OCI-LY3 (cell line): ENCODE data around the gene PPP1R2B.
"Not testable (repeated sequence)": the region's sequence is repeated elsewhere in the genome, so short reads cannot be mapped to it uniquely, and the experiment has no call there.

Experiments used
- EZH2phosphoT487 ChIP-seq: fragments of 200-600 bp; shearing (Covaris generic); IDR thresholded peaks from 2 replicates; pipeline ENCODE4 v1.6.1; 2018; ENCODE audit warnings: antibody characterized with exemption, mixed run types, low read depth
- TF ChIP-seq, protein P1 (sequence below): fragments of 200-600, 300-600 bp; sonication (generic); IDR thresholded peaks from 2 replicates; pipeline ENCODE4 v1.5.1; 2014; ENCODE audit warnings: antibody characterized with exemption, low read length, low read depth

DNA sequence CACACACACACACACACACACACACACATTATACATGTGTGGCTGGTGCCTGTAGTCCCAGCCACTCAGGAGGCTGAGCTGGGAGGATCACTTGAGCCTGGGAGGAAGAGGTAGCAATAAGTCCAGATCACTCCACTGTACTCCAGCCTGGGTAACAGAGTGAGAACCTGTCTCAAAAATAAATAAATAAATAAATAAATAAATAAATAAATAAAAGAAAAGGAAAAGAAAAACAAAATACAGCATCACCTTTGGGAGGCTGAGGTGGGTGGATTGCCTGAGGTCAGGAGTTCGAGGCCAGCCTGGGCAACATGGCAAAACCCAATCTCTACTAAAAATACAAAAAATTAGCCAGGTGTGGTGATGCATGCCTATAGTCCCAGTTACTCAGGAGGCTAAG, 1.6 kb upstream of the PPP1R2B start:
- TF ChIP-seq, protein P1, sequence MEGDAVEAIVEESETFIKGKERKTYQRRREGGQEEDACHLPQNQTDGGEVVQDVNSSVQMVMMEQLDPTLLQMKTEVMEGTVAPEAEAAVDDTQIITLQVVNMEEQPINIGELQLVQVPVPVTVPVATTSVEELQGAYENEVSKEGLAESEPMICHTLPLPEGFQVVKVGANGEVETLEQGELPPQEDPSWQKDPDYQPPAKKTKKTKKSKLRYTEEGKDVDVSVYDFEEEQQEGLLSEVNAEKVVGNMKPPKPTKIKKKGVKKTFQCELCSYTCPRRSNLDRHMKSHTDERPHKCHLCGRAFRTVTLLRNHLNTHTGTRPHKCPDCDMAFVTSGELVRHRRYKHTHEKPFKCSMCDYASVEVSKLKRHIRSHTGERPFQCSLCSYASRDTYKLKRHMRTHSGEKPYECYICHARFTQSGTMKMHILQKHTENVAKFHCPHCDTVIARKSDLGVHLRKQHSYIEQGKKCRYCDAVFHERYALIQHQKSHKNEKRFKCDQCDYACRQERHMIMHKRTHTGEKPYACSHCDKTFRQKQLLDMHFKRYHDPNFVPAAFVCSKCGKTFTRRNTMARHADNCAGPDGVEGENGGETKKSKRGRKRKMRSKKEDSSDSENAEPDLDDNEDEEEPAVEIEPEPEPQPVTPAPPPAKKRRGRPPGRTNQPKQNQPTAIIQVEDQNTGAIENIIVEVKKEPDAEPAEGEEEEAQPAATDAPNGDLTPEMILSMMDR = not testable (repeated sequence)
- TF ChIP-seq EZH2phosphoT487 = not testable (repeated sequence)
